OCI-LY7 (cell line): ENCODE results near the gene TAOK1. TPM values are rescaled to one million over a fixed set of nuclear protein-coding genes. Genes with fewer than 3 reads are reported as not detected.

Source experiments
- BruUV-seq: library from RNA; stranded (reverse); fragments of 400-500 nt; replicated peaks from 2 replicates; lab custom pipeline; 2021; lab: Mats Ljungman, UMichigan
- CTCF ChIA-PET: fragments of 300-600 bp; sonication (Branson Sonifier 250); formaldehyde crosslinking; loops from one replicate; lab custom pipeline; 2022; ENCODE audit warnings: antibody characterized with exemption; ENCODE audit not compliant: unreplicated experiment; lab: Charles Lee
- POLR2A ChIA-PET: fragments of 300-600 bp; sonication (Branson Sonifier 250); formaldehyde crosslinking; loops from one replicate; lab custom pipeline; 2022; ENCODE audit warnings: antibody characterized with exemption; lab: Charles Lee
- DNase-seq: peaks from one replicate; pipeline ENCODE4 v3.0.0-alpha.2; 2015; ENCODE audit warnings: low spot score
- H2AFZ ChIP-seq: fragments of 200-600 bp; sonication (generic), shearing (Covaris generic); 2 replicates; pipeline ENCODE4 v1.6.1; 2014; ENCODE audit warnings: mild to moderate bottlenecking, antibody characterized with exemption, low read length, moderate library complexity
- H3K27ac ChIP-seq: fragments of 200-600 bp; sonication (generic); 2 replicates; pipeline ENCODE4 v1.5.1; 2014; ENCODE audit warnings: mixed run types, low read depth, mild to moderate bottlenecking, moderate library complexity, low read length, inconsistent platforms; ENCODE audit not compliant: poor library complexity, severe bottlenecking
- H3K36me3 ChIP-seq: fragments of 200-600 bp; sonication (generic); 2 replicates; pipeline ENCODE4 v1.6.1; 2014; ENCODE audit warnings: mild to moderate bottlenecking, antibody characterized with exemption, low read length, moderate library complexity, mixed read lengths; ENCODE audit not compliant: insufficient read depth
- H3K4me1 ChIP-seq: fragments of 200-600 bp; sonication (generic); 2 replicates; pipeline ENCODE4 v1.5.1; 2014; ENCODE audit warnings: mild to moderate bottlenecking, low read length; ENCODE audit not compliant: insufficient read depth, poor library complexity, severe bottlenecking
- H3K4me2 ChIP-seq: fragments of 200-600 bp; sonication (generic); 2 replicates; pipeline ENCODE4 v1.6.1; 2014; ENCODE audit warnings: mild to moderate bottlenecking, low read length
- H3K4me3 ChIP-seq: fragments of 200-600 bp; sonication (generic); 2 replicates; pipeline ENCODE4 v1.5.1; 2014; ENCODE audit warnings: mild to moderate bottlenecking, low read depth, low read length; ENCODE audit not compliant: poor library complexity, severe bottlenecking
- H3K79me2 ChIP-seq: fragments of 200-600 bp; sonication (generic); 2 replicates; pipeline ENCODE4 v1.6.1; 2016; ENCODE audit warnings: low read depth, mild to moderate bottlenecking, low read length, moderate library complexity, mixed read lengths; ENCODE audit not compliant: insufficient read depth
- H3K9me2 ChIP-seq: fragments of 200-600 bp; sonication (generic); 2 replicates; pipeline ENCODE4 v1.6.1; 2016; ENCODE audit warnings: mild to moderate bottlenecking, low read length, mixed read lengths; ENCODE audit not compliant: insufficient read depth
- H3K9me3 ChIP-seq: fragments of 200-600 bp; sonication (generic); 2 replicates; pipeline ENCODE4 v1.6.1; 2014; ENCODE audit warnings: mild to moderate bottlenecking, mixed run types, low read length, mixed read lengths
- H4K20me1 ChIP-seq: fragments of 200-600 bp; sonication (generic); 2 replicates; pipeline ENCODE4 v1.6.1; 2014; ENCODE audit warnings: mild to moderate bottlenecking, antibody characterized with exemption, low read length, moderate library complexity, mixed read lengths; ENCODE audit not compliant: insufficient read depth
- EZH2phosphoT487 ChIP-seq: fragments of 200-600 bp; sonication (generic); IDR thresholded peaks from 2 replicates; pipeline ENCODE4 v1.6.1; 2018; ENCODE audit warnings: low read depth, borderline replicate concordance, mild to moderate bottlenecking, mixed run types, antibody characterized with exemption, low read length, moderate library complexity, mixed read lengths
- intact Hi-C: fragments of 100-400 bp; cut with micrococcal nuclease; formaldehyde crosslinking; loops from one replicate; pipeline ENCODE4 v1.10.0; 2022; ENCODE audit not compliant: unreplicated experiment
- total RNA-seq, 2 experiments: library from RNA; depleted of rRNA in 1 of 2; stranded (reverse); fragments of >200 nt in 1 of 2; shearing (Covaris generic) in 1 of 2; gene quantifications; 2 replicates each; pipeline ENCODE4 v1.2.3, GENCODE V29; 2014 to 2022
- TF ChIP-seq, protein P1 (sequence below): fragments of 200-600 bp; sonication (generic); conservative IDR thresholded peaks from 2 replicates; pipeline ENCODE4 v1.5.1; 2014; ENCODE audit warnings: mild to moderate bottlenecking, antibody characterized with exemption, low read length, moderate library complexity, mixed read lengths

Gene TAOK1
- total RNA-seq, 2 experiments from 2014 or later, result 30.4 to 46.8 TPM

DNA sequence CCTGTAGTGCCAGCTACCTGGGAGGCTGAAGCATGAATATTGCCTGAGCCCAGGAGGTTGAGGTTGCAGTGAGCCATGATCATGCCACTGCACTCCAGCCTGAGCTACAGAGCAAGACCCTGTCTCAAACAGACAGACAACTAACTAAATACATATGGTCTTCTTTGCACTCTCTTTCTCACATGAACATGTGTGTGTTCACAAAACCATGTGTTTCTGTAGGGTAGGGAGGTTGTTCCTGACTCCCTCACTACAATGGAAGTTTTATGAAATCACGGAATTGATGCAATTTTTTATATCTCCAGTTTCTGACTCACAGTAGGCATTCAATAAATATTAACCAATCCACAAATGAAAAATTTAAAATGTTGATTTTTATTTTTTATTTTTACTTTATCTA is 128.2 kb downstream of the TAOK1 start:
- no peak overlapping the region for H2AFZ ChIP-seq
- H3K36me3 ChIP-seq, result peaks cover 82% of the 10 kb centered on the region
- POLR2A ChIA-PET, result no interaction called here
- H3K9me2 ChIP-seq, result no peaks in the 10 kb centered on the region
- TF ChIP-seq, protein P1, sequence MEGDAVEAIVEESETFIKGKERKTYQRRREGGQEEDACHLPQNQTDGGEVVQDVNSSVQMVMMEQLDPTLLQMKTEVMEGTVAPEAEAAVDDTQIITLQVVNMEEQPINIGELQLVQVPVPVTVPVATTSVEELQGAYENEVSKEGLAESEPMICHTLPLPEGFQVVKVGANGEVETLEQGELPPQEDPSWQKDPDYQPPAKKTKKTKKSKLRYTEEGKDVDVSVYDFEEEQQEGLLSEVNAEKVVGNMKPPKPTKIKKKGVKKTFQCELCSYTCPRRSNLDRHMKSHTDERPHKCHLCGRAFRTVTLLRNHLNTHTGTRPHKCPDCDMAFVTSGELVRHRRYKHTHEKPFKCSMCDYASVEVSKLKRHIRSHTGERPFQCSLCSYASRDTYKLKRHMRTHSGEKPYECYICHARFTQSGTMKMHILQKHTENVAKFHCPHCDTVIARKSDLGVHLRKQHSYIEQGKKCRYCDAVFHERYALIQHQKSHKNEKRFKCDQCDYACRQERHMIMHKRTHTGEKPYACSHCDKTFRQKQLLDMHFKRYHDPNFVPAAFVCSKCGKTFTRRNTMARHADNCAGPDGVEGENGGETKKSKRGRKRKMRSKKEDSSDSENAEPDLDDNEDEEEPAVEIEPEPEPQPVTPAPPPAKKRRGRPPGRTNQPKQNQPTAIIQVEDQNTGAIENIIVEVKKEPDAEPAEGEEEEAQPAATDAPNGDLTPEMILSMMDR, result no peak
- TF ChIP-seq EZH2phosphoT487, result no peak
- no peak for DNase-seq
- H3K9me3 ChIP-seq, result no peaks in the 10 kb centered on the region
- BruUV-seq, result no TSS peak
- H3K4me1 ChIP-seq, result no peaks in the 10 kb centered on the region
- CTCF ChIA-PET, result no interaction called here
- H3K4me3 ChIP-seq, result no peak overlapping the region
- H3K27ac ChIP-seq, result no peak overlapping the region
- H4K20me1 ChIP-seq, result no peaks in the 10 kb centered on the region
- no peak overlapping the region for H3K4me2 ChIP-seq
- H3K79me2 ChIP-seq, result no peaks in the 10 kb centered on the region
- intact Hi-C loops, result no loop called here

DNA sequence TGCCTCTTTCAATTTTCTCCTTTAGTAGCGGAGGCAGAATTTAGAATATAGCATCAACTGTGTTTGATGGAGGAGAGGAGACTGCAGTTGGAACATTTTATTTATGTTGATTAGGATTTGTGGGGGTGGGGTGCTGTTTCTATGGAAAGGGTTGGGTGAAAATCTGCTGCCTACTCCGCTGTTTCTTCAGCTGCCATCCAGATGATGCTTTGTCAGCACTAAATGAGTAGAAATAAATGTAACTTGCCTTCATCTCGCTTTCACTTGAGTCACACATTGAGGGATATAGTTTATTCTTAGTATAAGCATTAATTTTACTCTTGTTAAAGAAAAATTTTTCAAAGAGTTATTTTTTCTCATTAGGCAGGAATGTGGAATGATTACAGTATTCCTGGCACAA is 134.5 kb downstream of the TAOK1 start:
- Histone ChIP-seq H3K36me3 (peaks cover 68% of the 10 kb centered on the region), H3K27ac (no peak overlapping the region), H2AFZ (no peak overlapping the region), H4K20me1 (no peaks in the 10 kb centered on the region), H3K9me2 (no peaks in the 10 kb centered on the region), H3K79me2 (no peaks in the 10 kb centered on the region), H3K9me3 (no peaks in the 10 kb centered on the region), H3K4me2 (no peak overlapping the region), H3K4me3 (no peak overlapping the region), H3K4me1 (no peaks in the 10 kb centered on the region)
- DNase-seq, result no peak
- POLR2A ChIA-PET, result interaction anchor here (0.7 to 2.7 kb wide), 2 partner anchors 10 to 11 kb away, joined by 4 to 11 read pairs; no protein-coding TSS in a partner anchor
- CTCF ChIA-PET, result no interaction called here
- BruUV-seq, result no TSS peak
- TF ChIP-seq, protein P1, result no peak
- no peak for TF ChIP-seq EZH2phosphoT487
- intact Hi-C loops, result no loop called here

DNA sequence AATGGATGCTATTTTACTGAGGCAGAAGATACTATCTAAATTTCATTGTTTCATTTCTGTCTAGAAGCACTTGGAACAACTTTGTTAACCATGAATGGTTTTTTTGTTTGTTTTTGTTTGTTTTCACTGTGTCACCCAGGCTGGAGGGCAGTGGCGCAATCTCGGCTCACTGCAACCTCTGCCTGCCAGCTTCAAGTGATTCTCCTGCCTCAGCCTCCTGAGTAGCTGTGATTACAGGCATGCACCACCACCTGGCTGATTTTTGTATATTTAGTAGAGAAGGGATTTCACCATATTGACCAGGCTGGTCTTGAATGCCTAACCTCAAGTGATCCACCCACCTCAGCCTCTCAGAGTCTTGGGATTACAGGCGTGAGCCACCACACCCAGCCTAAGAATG is 136.2 kb downstream of the TAOK1 start:
- Histone ChIP-seq H3K9me3 (no peaks in the 10 kb centered on the region), H3K4me1 (no peaks in the 10 kb centered on the region), H3K4me2 (no peak overlapping the region), H2AFZ (no peak overlapping the region), H3K4me3 (no peak overlapping the region), H3K27ac (no peak overlapping the region), H3K9me2 (no peaks in the 10 kb centered on the region), H3K79me2 (no peaks in the 10 kb centered on the region), H4K20me1 (no peaks in the 10 kb centered on the region), H3K36me3 (peaks cover 68% of the 10 kb centered on the region)
- CTCF ChIA-PET, result no interaction called here
- DNase-seq, result no peak
- POLR2A ChIA-PET, result no interaction called here
- TF ChIP-seq, protein P1, result no peak
- no peak for TF ChIP-seq EZH2phosphoT487
- no TSS peak for BruUV-seq
- intact Hi-C loops, result no loop called here
